GM19455 (cell line): ENCODE data around the gene CPLX1.
"Not testable (repeated sequence)": the region's sequence is repeated elsewhere in the genome, so short reads cannot be mapped to it uniquely, and the experiment has no call there.

Source experiments
- ATAC-seq: cut with Tn5 transposase; IDR thresholded peaks from one replicate; pipeline ENCODE4 v1.9.1; 2021; ENCODE audit not compliant: unreplicated experiment

The CPLX1 gene

GRCh38 chr4:780255-780654 lies 45.7 kb downstream of the CPLX1 start:
- ATAC-seq, result not testable (repeated sequence)

- ATAC-seq, result no peak
Observed at GRCh38 chr4:779555-779954, 46.4 kb downstream of the CPLX1 start.

- ATAC-seq, result no peak
Observed at GRCh38 chr4:777520-778262, 48.2 kb downstream of the CPLX1 start.

- ATAC-seq, result no peak
Observed at GRCh38 chr4:776743-777441, 49.0 kb downstream of the CPLX1 start.

GRCh38 chr4:775485-775884 lies 50.4 kb downstream of the CPLX1 start:
- ATAC-seq, result not testable (repeated sequence)

GRCh38 chr4:774419-775092 lies 51.4 kb downstream of the CPLX1 start:
- not testable (repeated sequence) for ATAC-seq

GRCh38 chr4:773214-773613 lies 52.7 kb downstream of the CPLX1 start:
- ATAC-seq, result no peak

- ATAC-seq, result no peak
Observed at GRCh38 chr4:772776-773175, 53.2 kb downstream of the CPLX1 start.

- ATAC-seq, result no peak
Observed at GRCh38 chr4:772118-772517, 53.8 kb downstream of the CPLX1 start.

- ATAC-seq, result no peak
Observed at GRCh38 chr4:771464-771863, 54.5 kb downstream of the CPLX1 start.

GRCh38 chr4:770022-770421 lies 55.9 kb downstream of the CPLX1 start:
- no peak for ATAC-seq

- no peak for ATAC-seq
Observed at GRCh38 chr4:769511-769910, 56.4 kb downstream of the CPLX1 start.

GRCh38 chr4:768995-769394 lies 56.9 kb downstream of the CPLX1 start:
- ATAC-seq, result no peak

GRCh38 chr4:768076-768475 lies 57.9 kb downstream of the CPLX1 start:
- ATAC-seq, result no peak

GRCh38 chr4:766559-767283 lies 59.2 kb downstream of the CPLX1 start:
- ATAC-seq, result no peak

GRCh38 chr4:766152-766515 lies 59.8 kb downstream of the CPLX1 start:
- no peak for ATAC-seq

GRCh38 chr4:764405-765169 lies 61.3 kb downstream of the CPLX1 start:
- ATAC-seq, result no peak

- no peak for ATAC-seq
Observed at GRCh38 chr4:763922-764321, 62.0 kb downstream of the CPLX1 start.

GRCh38 chr4:763191-763810 lies 62.6 kb downstream of the CPLX1 start:
- no peak for ATAC-seq
